DMS153 (cell line): ENCODE measurements around the gene OSR1.
"Not testable (repeated sequence)": the region's sequence is repeated elsewhere in the genome, so short reads cannot be mapped to it uniquely, and the experiment has no call there.

ENCODE experiments used
- DNase-seq: peaks from one replicate; lab custom pipeline; 2025; lab: John Stamatoyannopoulos, UW

Gene OSR1

DNA sequence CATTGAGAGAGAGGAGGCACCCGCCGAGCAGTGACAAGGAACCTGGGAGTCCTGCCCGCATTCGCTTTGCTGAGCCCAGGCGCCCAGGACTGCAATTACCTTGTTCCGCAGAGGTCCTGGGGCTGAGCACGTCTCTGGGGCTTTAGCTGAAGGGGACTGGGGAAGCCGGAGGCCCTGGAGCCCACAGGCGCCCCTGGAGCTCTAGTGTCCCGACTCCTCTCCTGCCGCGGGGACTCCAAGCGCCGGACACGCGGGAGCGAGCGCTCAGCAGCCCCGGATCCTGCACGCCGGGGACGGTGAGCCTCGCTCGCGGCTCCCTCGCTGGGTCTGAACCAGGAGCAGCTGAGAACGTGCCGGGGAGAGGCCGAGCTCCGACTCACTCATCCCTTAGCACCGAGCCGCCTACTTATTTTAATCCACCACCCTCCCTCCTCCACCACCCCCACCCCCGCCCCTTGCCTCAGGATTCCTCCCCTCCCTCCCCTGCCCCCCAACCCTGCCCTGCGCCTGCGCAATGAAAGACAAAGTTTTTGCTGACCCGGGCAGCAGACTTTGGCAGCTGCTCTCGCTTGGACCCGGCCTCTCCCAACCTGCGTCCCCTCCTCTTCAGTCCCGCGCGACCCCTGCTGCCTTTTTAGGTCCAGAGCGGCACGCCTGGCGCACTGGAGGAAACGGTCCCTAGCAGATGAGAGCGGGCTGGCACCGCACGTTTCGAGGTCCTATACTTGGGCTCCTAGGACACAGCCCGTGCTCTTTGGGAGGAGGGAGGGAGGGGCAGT is at the start of gene OSR1:
Gene OSR1, minus strand, starts transcription at position 382 of the 779 bp plus-strand sequence. CDS start 4,818 bp downstream, outside the sequence.
- peak; percentile 11 for DNase-seq

DNA sequence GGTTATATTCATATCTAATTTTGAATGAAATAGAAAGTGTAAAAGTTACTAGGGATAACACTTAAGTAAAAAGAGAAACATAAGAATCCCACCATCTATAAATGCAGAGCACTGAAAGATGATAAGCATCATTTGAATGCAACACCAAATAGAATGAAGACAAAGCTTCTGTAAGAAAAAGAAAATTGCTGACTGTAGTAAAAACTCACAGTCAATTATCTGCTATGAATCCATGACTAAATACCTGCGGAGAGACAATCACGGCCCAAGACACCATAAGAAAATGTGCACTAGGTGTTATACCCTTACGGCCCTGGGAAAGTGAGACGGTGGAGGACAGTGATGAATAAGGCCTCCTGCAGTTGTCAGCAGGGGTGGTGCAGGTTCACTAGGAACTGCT is 45.4 kb upstream of the OSR1 start:
- DNase-seq = no peak

DNA sequence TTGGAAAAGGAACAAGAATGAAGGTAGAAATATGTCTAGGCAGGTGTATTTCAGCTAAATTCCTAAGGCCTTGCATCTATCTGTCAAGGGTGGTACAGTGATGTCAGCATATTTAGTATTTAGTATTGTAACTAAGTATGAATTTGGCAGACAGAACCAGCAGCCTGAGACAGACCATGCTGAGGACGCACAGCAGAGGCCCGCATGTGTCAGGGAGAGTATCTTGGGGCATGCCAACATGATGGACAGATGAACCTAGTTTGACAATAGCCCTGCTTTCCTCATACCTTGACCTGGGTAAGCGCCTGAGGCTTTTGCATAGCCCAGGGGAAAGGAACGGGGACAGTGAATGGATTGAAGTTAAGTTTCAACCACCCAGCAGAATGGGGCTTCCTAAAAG is 33.8 kb upstream of the OSR1 start:
- no peak for DNase-seq

DNA sequence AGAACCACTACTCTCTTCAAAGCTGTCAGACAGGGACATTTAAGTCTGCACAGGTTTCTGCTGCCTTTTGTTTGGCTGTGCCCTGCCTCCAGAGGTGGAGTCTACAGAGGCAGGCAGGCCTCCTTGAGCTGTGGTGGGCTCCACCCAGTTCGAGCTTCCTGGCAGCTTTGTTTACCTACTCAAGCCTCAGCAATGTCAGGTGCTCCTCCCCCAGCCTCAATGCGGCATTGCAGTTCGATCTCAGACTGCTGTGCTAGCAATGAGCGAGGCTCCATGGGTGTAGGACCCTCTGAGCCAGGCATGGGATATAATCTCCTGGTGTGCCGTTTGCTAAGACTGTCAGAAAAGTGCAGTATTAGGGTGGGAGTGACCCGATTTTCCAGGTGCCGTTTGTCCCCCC is 31.0 kb upstream of the OSR1 start:
- DNase-seq = not testable (repeated sequence)

DNA sequence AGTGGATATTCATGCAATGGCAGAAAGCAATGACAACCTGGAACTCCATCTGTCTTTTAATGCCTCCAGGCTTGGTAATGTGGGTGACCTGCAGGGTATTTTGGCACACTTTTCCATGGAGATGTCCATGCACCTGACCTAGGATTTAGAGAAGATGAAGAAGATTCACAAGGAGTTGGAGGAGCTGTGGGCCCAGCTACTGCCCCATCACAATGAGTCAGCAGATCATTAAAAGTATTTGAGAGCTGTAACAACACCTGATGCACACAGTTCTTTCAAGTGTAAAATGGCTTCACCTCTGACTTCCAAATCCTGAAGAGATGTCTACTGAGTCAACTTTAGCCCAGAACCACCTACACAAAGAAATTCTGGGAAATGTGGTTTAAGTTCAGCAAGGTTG is 22.1 kb upstream of the OSR1 start:
- DNase-seq = no peak

DNA sequence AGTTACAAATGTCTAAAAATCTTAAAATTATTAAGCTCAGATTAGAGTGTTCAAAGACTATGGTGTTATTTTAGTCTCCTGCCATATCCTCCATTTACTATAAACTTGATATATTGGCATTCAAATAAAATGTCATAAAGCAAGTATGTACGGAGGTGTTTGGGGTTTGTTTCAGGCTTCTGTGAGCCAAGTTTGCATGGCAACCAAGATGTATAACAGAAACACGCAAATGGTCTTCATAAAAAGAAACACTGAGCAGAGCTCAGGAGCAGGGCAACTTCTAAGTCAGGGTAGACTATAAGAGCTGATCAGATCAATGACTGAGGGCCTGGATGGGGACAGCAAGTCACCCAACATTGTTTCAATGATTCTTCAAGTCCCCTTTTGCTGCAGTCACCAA is 20.5 kb upstream of the OSR1 start:
- no peak for DNase-seq

DNA sequence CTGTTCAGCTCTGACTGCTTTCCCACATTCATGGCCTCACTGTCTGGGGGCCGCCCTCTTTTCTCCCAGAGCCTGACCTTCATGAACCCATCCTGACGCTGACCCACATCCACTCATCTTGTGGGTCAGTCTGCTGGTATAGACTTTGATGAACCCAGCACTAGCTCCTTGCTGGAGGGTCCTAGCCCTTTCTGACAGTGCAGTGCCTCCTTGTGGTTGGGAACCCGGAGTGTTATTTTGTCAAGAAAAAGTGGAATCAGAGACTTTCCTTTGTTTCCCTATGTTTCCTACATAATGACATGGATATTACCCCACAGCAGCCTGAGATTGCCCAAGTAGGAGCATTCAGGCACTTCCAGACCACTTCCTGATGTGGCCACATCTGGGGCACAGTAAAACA is 19.3 kb upstream of the OSR1 start:
- DNase-seq = no peak

DNA sequence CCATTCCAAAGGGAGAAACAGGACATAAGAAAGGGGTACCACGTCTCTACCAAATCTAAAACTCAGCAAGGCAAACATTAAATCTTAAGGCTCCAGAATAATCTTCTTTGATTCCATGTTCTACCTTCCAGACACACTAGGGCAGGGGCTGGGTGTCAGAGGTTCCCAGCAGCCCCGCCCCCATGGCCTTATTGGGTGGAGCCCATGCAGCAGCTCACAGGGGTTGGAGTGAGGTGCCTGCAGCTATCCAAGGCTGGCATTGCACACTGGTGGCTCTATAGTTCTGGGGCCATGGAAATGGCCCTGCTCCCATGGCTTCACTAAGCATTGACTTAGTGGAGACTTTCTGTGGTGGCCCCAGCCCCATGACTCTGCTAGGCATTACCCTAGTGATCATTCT is 14.9 kb upstream of the OSR1 start:
- DNase-seq = no peak

DNA sequence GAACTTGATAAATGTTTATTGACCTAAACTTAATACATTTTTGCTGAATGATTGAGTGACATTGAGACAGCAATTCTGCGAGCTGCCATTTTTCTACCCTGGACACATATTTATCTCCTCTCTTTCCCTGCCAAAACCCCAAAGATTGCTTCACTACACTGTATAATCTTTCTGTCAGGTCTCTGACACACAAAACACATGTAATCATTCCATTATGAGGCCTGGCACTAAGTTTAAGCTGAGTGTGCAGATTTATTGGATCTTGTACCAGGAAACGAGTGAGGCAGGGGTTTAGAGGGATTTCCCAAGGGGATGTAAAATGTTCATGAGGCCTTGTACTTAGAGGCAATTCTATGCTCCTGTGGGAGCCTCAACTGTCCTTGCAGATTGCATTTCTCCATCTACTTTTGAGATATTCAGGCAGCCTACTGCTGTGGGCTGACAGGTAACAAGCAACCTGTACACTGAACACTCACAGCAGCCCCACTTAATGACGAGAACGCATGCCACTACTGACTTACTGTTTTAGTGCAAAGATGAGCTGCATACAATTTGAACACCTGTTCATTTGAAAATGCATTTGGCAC is 13.7 kb upstream of the OSR1 start:
- no peak for DNase-seq

DNA sequence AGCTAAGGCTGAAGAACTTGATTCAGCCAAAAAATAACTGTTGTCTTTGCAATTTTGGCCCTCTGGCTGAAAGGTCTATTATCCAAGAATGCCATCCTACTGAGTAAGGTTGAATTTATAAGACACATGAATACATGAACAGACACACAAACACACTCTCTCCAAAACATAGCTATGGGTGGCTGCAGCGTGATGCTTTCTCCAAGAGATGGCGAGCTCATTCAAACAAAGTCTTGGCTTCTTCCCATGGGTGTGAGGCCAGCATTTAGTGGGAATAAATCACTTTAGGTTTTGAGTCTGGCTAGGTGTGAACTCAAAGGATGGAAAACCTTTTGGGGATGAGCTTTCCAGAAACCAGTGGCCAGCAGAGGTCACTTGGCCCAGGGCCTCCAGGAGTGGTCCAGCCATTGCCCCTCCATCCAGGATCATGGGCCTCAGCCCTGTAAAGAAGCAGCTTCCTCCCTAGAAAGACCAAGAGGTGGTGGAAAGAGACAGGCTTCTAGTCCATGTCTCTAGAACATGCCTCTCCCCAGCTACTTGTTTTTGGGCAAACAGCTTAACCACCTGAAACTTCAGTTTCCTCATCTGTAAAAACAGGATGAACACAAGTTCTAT is 11.0 kb upstream of the OSR1 start:
- peak; percentile 23 for DNase-seq

DNA sequence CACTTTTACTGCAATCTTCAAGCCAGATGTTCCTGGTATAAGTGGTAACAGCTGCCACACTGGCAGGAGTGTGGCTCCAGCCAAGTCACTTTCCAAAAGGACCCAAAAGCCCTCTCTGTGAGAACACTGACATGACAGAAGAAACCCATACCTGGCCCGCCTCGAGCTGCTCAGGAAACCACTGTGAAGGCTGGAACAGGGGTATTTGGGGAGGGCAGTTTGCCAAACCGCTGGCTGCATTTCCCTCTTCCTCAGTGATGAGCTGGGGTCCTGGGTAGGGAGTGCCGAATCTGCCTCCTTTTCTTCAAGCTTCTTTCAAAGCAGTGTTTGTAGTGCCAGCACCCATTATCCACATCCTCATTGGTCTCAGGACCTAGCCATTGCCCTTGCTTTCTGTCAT is 10.3 kb upstream of the OSR1 start:
- no peak for DNase-seq

DNA sequence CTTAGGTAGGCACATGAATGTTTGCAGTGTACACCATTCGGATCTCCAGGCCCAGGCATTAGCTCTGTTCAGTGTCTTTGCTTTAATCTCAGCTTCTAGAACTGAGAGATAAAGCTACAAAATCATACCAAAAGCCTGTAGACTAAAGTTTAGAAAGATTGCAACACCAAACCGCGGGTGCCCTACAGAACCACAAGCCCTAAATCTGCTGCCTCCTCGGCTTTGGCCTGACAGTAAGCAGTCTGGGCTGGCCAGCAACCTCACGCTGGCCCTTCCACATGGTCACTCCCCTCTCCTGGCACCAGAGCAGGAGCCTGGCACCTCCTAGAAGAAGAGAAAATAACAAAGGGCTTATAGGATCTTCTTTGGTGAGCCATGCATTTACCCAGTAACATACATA is 8.9 kb upstream of the OSR1 start:
- DNase-seq = no peak

DNA sequence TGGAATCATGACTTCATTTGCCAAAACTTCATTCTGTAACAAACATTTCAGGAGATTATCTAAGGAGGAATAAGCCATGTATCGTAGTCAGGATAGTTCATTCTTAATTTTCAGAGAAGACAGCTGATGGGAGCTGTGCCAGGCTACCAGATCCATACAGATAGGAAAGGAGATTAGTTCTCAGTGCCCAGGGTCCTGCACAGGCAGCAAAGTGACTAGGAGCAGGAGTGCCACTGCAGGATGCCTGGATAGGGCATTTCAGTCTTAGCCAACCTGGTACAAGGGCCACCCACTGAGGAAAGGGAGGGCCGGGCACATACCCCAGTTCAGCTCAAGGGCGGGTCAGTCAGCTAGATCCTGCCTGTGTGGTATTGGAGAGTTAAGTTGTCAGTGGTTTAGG is 6.7 kb upstream of the OSR1 start:
- no peak for DNase-seq

DNA sequence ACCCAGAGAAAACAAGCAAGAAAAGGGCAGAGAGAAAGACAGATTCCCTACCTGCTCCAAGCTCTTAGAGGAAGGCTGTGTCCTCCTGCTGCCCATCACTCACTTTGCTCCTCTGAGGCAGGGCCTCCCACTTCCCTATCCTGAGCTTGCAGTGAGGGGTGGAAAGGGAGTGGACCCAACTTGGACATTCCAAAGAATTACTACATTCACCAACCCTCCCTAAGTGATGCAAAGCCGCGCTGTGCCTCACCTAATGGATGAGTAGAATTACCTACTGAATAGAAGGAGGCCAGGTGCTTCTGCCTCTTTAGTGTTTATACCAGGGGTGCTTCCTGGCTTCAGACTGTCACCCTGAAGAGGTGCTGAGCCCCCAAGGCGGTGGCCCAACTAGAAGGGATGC is 5.6 kb upstream of the OSR1 start:
- DNase-seq = no peak

DNA sequence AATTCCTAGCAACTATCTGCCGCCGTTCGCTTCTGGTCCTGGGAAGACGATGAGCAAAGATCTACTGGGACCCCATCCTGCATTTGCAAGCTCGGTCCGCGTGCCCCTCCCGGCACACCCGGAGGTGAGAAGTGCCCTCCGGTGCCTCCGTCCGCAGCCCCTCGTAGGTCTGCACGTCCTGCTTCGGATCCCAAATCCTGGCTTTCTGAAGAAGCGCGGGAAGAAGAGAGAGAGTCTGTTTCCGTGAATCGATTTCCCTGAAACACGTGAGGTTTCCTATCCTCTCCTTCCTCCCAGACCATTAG is 5.0 kb upstream of the OSR1 start:
- no peak for DNase-seq

DNA sequence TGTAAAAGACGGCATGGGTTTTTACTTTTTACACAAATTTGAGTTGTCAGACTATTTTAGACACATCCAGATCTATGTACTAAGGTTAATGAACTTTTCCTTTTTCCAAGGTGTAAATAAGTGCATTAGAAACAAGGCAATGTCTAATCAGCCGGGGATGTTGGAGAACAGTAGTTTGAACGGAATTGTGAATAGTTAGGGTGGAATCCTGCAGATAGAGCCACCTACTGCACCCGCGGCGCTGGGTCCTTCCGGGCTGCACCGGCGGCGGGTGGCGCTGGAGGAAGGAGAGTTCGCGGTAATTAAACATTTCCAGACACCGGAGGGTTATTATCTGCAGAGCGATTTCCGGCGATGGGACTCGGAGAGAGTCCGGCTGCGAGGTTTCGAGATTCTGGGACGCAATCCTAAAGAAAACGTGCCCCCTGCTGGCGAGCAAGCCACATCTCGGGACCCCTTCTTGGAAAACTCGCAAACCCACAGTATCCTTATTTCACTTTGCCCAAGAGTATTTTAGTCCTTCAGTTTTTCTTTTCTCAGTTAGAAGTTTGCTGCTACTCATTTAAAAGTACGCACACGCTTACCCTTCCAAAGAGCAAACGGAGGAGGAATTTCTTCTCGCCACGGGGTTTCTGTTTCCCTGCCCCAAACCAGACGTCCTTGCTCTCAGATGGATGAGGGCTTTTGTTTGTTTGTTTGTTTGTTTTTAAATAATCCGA is 4.5 kb upstream of the OSR1 start:
- DNase-seq = peak; percentile 90

DNA sequence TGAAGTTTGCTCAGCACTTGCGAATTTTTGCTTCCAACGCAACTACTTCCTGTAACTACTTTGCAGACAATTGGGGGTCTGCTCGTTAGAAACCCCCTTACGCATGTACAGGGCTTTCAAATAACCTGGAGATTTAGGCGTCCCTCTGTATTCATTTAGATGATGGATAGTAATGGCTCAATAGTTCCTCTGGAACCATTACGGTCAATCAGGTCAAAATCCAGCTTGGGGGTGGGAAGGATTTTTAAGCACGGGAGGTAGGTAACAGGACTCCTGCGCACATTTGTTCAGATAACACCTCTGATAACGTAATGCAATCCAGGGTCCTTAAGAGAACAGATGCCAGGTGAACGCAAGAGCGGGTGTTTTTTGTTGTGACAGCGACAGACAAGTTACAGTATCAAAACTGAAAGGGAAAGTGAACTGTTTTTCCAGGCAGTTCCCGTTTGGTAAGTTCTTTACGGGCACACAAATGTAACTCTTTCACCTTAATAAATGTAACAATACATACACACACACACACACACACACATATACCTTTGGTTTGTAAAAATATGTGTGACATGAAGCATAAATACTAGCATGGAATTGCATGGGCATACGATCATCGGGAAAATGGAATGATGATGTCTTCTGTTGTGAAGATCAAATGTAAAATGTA is 3.8 kb upstream of the OSR1 start:
- DNase-seq = peak; percentile 37

DNA sequence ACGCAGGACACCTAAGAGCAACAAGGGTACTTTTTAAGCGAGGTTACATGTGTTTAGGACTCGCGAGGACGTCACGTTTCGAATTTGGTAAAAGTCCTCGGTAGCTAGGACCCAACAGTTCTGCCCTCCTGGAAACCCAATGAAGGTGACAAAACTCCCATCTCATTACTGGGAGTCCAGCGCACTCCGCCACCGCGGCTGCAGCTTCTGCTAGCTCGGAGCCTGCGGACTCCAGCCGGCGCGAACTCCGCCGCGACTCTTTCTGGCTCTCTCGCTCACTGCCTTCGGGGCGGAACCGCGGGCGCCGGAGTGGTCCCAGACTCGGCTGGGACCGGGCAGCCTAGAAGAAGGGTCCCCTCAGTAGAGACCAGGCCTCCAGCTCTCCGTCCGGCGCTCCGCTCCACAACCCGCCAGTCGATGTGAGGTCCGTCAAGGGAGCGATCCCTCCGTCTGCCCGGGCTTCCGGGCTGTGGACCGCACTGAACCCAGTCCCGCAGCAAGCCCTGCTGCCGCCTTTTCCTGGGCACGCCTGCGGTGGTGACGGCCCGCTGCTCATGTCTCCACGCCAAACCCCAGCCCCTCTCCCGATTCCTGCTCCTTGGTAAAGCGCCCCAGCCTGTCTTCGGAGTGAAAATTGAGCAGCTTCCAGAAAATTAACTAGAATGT is 3.0 kb upstream of the OSR1 start:
- no peak for DNase-seq

DNA sequence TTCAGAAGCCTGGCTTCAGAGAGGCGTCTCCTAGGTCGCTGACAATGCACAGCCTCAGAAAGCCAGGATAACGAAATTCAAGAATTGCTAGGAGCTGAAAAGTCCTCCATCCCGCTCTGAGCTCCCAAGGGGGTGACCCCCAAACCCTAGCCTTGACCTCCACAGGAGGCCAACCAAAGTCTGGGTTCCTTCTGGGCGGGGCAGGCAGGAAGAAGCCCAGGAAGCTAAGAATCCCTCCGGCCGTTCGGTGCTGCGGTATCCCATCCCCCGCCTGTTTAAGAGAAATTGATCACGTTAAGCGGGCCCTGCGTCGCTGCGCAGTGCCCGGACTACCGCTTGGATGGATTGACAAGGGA is 2.5 kb upstream of the OSR1 start:
- no peak for DNase-seq

DNA sequence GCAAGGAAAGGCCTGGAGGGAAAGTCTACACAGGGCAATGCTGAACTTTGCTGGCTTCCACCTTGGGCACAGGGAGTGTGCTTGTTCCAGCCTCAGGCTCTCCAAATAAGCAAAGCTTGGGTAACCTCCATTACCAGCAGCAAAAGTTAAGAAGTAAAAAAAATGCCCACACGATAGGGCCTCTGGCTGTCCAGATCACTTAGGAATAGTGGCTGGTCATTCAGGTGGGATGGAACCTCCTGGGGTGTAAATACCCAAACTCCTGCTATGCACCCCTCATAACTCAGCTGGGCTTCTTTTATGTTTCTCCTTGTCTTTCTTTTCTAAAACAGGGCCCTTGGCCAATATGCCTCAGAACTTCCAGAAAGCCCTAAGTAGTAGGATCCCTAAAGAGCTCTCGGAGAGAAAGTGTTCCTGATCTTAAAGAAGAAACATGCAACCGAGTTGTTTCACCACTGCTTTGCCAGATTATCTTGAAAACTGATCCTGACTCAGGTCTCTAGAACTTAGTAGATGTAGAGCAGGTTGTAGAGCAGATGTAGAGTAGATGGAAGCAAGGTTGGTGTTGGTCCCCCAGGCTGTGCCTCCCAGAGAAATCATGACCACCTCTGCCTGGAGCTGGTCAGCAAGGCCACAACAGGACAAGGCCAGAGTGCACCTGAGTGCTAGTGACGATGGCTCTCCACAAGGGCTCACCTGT is 2.0 kb upstream of the OSR1 start:
- DNase-seq = no peak

DNA sequence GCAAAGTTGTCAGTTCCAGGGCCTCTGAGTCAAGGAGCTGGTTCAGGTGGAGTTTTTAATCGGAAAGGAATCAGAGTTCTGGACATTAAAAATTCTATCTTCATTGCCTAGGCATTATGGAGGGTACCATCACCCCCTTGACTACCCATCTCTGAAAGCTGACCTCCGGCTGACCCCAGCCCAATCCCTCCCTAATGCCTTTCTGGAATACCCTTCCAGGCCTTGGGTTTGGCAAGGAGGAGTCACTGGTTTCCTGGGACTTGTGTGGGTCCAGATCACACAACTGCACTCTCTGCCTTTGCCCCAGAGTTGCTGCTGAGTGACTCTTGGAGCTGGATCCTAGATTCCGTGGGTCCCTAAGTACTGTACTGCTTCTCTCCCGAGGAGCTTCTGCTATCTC is 1.0 kb upstream of the OSR1 start:
- DNase-seq = no peak

DNA sequence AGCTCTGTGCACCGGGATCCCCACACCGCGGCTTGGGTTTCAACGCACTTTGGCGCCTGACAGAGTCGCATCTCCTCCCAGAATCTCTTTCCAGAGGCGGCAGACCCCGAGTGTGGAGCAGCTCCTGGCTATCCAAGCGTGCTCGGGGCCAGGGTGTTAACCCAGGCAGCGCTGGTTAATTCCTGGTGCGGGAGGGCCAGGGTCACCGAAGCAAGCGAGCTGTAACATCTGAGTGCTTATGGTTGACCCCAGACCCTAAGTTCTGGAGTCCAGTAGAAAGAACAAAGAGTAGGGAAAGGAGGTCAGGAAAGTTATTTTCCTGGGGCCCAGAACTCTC is 566 bp upstream of the OSR1 start:
- no peak for DNase-seq
